HEK293 (cell line): ENCODE results near the gene HECTD4.

Experiments used
- CTCF ChIA-PET: fragments of 350-600 bp; formaldehyde crosslinking; extraction: SDS; loops from one replicate; lab custom pipeline; 2021; ENCODE audit warnings: antibody characterized with exemption; lab: Yijun Ruan, JAX
- POLR2A ChIA-PET: fragments of 300-600 bp; formaldehyde crosslinking; extraction: SDS; loops from one replicate; lab custom pipeline; 2020; ENCODE audit warnings: antibody characterized with exemption, inconsistent platforms; lab: Yijun Ruan, JAX
- H3K27ac ChIP-seq: fragments of 200-500 bp; sonication (Bioruptor generic); 2 replicates; pipeline ENCODE4 v1.5.1; 2014; ENCODE audit warnings: low read depth, low read length, control low read depth, inconsistent platforms; ENCODE audit errors: extremely low read depth
- H3K36me3 ChIP-seq, 2 experiments: fragments of 200-500 bp in 1 of 2; sonication (Bioruptor generic) in 1 of 2; 1 replicate in 1 of 2; 2 replicates in 1 of 2; pipeline ENCODE4 v1.5.1; 2014 to 2017; ENCODE audit warnings: inconsistent platforms in 2 of 2, low read length in 2 of 2; ENCODE audit not compliant: control insufficient read depth in 2 of 2, insufficient read depth in 1 of 2
- H3K4me1 ChIP-seq: fragments of 200-500 bp; sonication (Bioruptor generic); 2 replicates; pipeline ENCODE4 v1.5.1; 2014; ENCODE audit warnings: mild to moderate bottlenecking, low read length, inconsistent platforms; ENCODE audit not compliant: control insufficient read depth, insufficient read depth
- H3K4me3 ChIP-seq: 2 replicates; pipeline ENCODE4 v1.5.1; 2011; ENCODE audit warnings: low read depth, mild to moderate bottlenecking, control low read depth, low read length, moderate library complexity
- H3K9me3 ChIP-seq: fragments of 200-500 bp; sonication (Bioruptor generic); 2 replicates; pipeline ENCODE4 v1.5.1; 2014; ENCODE audit warnings: low read depth, low read length, inconsistent platforms; ENCODE audit not compliant: control insufficient read depth, insufficient read depth
- EGR2 ChIP-seq: fragments of 450-650 bp; formaldehyde crosslinking; IDR thresholded peaks from 2 replicates; pipeline ENCODE4 v1.5.1; 2016; ENCODE audit warnings: low read depth, missing biosample characterization, missing genetic modification characterization
- GLIS1 ChIP-seq: fragments of 450-650 bp; formaldehyde crosslinking; IDR thresholded peaks from 2 replicates; pipeline ENCODE4 v1.5.1; 2016; ENCODE audit warnings: missing biosample characterization, missing genetic modification characterization
- GLIS2 ChIP-seq: fragments of 450-650 bp; formaldehyde crosslinking; IDR thresholded peaks from 2 replicates; pipeline ENCODE4 v1.5.1; 2016; ENCODE audit warnings: missing biosample characterization, missing genetic modification characterization
- HOXA7 ChIP-seq: sonication (generic); formaldehyde crosslinking; IDR thresholded peaks from 2 replicates; pipeline ENCODE4 v1.8.1; 2022; ENCODE audit warnings: missing genetic modification reagents, borderline replicate concordance
- MEIS1 ChIP-seq: sonication (generic); formaldehyde crosslinking; IDR thresholded peaks from 2 replicates; pipeline ENCODE4 v1.8.1; 2022; ENCODE audit warnings: missing genetic modification reagents, mild to moderate bottlenecking, borderline replicate concordance
- MYNN ChIP-seq: fragments of 450-650 bp; formaldehyde crosslinking; IDR thresholded peaks from 2 replicates; pipeline ENCODE4 v1.5.1; 2016; ENCODE audit warnings: missing biosample characterization, missing genetic modification characterization, borderline replicate concordance
- TRIM28 ChIP-seq: IDR thresholded peaks from 2 replicates; pipeline ENCODE4 v1.6.1; 2011; ENCODE audit warnings: low read length, control low read depth, borderline replicate concordance
- ZBTB1 ChIP-seq: fragments of 450-650 bp; formaldehyde crosslinking; IDR thresholded peaks from 2 replicates; pipeline ENCODE4 v1.5.1; 2016; ENCODE audit warnings: missing biosample characterization, missing genetic modification characterization
- ZBTB20 ChIP-seq: fragments of 450-650 bp; formaldehyde crosslinking; IDR thresholded peaks from 2 replicates; pipeline ENCODE4 v1.5.1; 2016; ENCODE audit warnings: missing biosample characterization, missing genetic modification characterization
- ZBTB48 ChIP-seq: fragments of 450-650 bp; formaldehyde crosslinking; IDR thresholded peaks from 2 replicates; pipeline ENCODE4 v1.5.1; 2016; ENCODE audit warnings: missing biosample characterization, missing genetic modification characterization
- ZFHX2 ChIP-seq: fragments of 450-650 bp; formaldehyde crosslinking; conservative IDR thresholded peaks from 2 replicates; pipeline ENCODE4 v1.5.1; 2016; ENCODE audit warnings: missing biosample characterization, missing genetic modification characterization
- ZNF2 ChIP-seq: fragments of 450-650 bp; formaldehyde crosslinking; IDR thresholded peaks from 2 replicates; pipeline ENCODE4 v1.5.1; 2016; ENCODE audit warnings: missing biosample characterization, missing genetic modification characterization
- ZNF248 ChIP-seq: fragments of 450-650 bp; formaldehyde crosslinking; IDR thresholded peaks from 2 replicates; pipeline ENCODE4 v1.5.1; 2017; ENCODE audit warnings: missing biosample characterization, missing genetic modification characterization
- ZNF324 ChIP-seq: fragments of 450-650 bp; formaldehyde crosslinking; IDR thresholded peaks from 2 replicates; pipeline ENCODE4 v1.5.1; 2016; ENCODE audit warnings: missing biosample characterization, missing genetic modification characterization
- ZNF335 ChIP-seq: fragments of 450-650 bp; formaldehyde crosslinking; conservative IDR thresholded peaks from 2 replicates; pipeline ENCODE4 v1.5.1; 2016; ENCODE audit warnings: missing biosample characterization, missing genetic modification characterization
- ZNF366 ChIP-seq: fragments of 450-650 bp; formaldehyde crosslinking; conservative IDR thresholded peaks from 2 replicates; pipeline ENCODE4 v1.5.1; 2016; ENCODE audit warnings: missing biosample characterization, missing genetic modification characterization
- ZNF416 ChIP-seq: fragments of 450-650 bp; formaldehyde crosslinking; IDR thresholded peaks from 2 replicates; pipeline ENCODE4 v1.5.1; 2016; ENCODE audit warnings: missing biosample characterization, missing genetic modification characterization
- ZNF501 ChIP-seq: fragments of 450-650 bp; formaldehyde crosslinking; IDR thresholded peaks from 2 replicates; pipeline ENCODE4 v1.5.1; 2016; ENCODE audit warnings: missing biosample characterization, missing genetic modification characterization
- ZNF571 ChIP-seq: fragments of 450-650 bp; formaldehyde crosslinking; IDR thresholded peaks from 2 replicates; pipeline ENCODE4 v1.5.0; 2017; ENCODE audit warnings: missing biosample characterization, missing genetic modification characterization
- ZNF596 ChIP-seq: fragments of 450-650 bp; IDR thresholded peaks from 2 replicates; pipeline ENCODE4 v1.5.0; 2018; ENCODE audit warnings: missing biosample characterization, mild to moderate bottlenecking, missing genetic modification characterization, moderate library complexity
- ZNF629 ChIP-seq: fragments of 450-650 bp; formaldehyde crosslinking; IDR thresholded peaks from 2 replicates; pipeline ENCODE4 v1.5.1; 2017; ENCODE audit warnings: missing biosample characterization, missing genetic modification characterization
- ZNF701 ChIP-seq: fragments of 450-650 bp; formaldehyde crosslinking; IDR thresholded peaks from 2 replicates; pipeline ENCODE4 v1.5.1; 2016; ENCODE audit warnings: missing biosample characterization, missing genetic modification characterization
- ZNF785 ChIP-seq: fragments of 450-650 bp; formaldehyde crosslinking; IDR thresholded peaks from 2 replicates; pipeline ENCODE4 v1.5.1; 2016; ENCODE audit warnings: missing biosample characterization, missing genetic modification characterization
- TF ChIP-seq, protein P1 (sequence below): fragments of 450-650 bp; IDR thresholded peaks from 2 replicates; pipeline ENCODE4 v1.5.1; 2018; ENCODE audit warnings: missing biosample characterization, mild to moderate bottlenecking, missing genetic modification characterization
- TF ChIP-seq, protein P2 (sequence below): fragments of 450-650 bp; formaldehyde crosslinking; IDR thresholded peaks from 2 replicates; pipeline ENCODE4 v1.5.1; 2016; ENCODE audit warnings: missing biosample characterization, missing genetic modification characterization
- TF ChIP-seq, protein P3 (sequence below): fragments of 450-650 bp; formaldehyde crosslinking; IDR thresholded peaks from 2 replicates; pipeline ENCODE4 v1.5.1; 2016; ENCODE audit warnings: missing biosample characterization, missing genetic modification characterization
- TF ChIP-seq, protein P4 (sequence below): fragments of 450-650 bp; formaldehyde crosslinking; IDR thresholded peaks from 2 replicates; pipeline ENCODE4 v1.5.1; 2016; ENCODE audit warnings: missing biosample characterization, missing genetic modification characterization

The HECTD4 gene

GRCh38 chr12:112122823-112123690 lies 259.2 kb downstream of the HECTD4 start (continued):
- TF ChIP-seq EGR2 (tag by site-specific recombination): peak; percentile 63
- TF ChIP-seq MEIS1 (CRISPR knock-in tag): no peak
- TF ChIP-seq, protein P1, sequence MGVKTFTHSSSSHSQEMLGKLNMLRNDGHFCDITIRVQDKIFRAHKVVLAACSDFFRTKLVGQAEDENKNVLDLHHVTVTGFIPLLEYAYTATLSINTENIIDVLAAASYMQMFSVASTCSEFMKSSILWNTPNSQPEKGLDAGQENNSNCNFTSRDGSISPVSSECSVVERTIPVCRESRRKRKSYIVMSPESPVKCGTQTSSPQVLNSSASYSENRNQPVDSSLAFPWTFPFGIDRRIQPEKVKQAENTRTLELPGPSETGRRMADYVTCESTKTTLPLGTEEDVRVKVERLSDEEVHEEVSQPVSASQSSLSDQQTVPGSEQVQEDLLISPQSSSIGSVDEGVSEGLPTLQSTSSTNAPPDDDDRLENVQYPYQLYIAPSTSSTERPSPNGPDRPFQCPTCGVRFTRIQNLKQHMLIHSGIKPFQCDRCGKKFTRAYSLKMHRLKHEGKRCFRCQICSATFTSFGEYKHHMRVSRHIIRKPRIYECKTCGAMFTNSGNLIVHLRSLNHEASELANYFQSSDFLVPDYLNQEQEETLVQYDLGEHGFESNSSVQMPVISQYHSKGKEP (tag by site-specific recombination): peak; percentile 47; the same call in 1 of the 2 replicates
- peak; percentile 56 for TF ChIP-seq ZNF629 (tag by site-specific recombination)
- TF ChIP-seq ZNF701: no peak
- TF ChIP-seq, protein P2, sequence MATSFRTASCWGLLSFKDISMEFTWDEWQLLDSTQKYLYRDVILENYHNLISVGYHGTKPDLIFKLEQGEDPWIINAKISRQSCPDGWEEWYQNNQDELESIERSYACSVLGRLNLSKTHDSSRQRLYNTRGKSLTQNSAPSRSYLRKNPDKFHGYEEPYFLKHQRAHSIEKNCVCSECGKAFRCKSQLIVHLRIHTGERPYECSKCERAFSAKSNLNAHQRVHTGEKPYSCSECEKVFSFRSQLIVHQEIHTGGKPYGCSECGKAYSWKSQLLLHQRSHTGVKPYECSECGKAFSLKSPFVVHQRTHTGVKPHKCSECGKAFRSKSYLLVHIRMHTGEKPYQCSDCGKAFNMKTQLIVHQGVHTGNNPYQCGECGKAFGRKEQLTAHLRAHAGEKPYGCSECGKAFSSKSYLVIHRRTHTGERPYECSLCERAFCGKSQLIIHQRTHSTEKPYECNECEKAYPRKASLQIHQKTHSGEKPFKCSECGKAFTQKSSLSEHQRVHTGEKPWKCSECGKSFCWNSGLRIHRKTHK (tag by site-specific recombination): no peak
- TF ChIP-seq ZNF248 (tag by site-specific recombination): no peak
- no peak for TF ChIP-seq ZNF596 (tag by site-specific recombination)
- TF ChIP-seq TRIM28: peak; percentile 94
- TF ChIP-seq ZNF416 (tag by site-specific recombination): no peak
- TF ChIP-seq, all 188 proteins: peak for 40

- H3K9me3 ChIP-seq: no peaks in the 10 kb centered on the region
- peaks cover 21% of the 10 kb centered on the region for H3K4me1 ChIP-seq
- H3K36me3 ChIP-seq: peaks cover 0 to 4% of the 10 kb centered on the region in 2 experiments; a peak in 1 of 3 replicates
- peak overlapping the region; percentile 53; the same call in 1 of the 2 replicates for H3K27ac ChIP-seq
- ChIA-PET POLR2A (interaction anchor here (0.7 to 1.3 kb wide), 9 partner anchors 11 to 139 kb away, joined by 3 to 5 read pairs (median 4); no protein-coding TSS in a partner anchor), CTCF (interaction anchor here (0.6 to 1.8 kb wide), 2 partner anchors 13 to 33 kb away, joined by 3 to 7 read pairs; partner anchors contain the start of gene NAA25)
- H3K4me3 ChIP-seq: no peak overlapping the region
- TF ChIP-seq, protein P3, sequence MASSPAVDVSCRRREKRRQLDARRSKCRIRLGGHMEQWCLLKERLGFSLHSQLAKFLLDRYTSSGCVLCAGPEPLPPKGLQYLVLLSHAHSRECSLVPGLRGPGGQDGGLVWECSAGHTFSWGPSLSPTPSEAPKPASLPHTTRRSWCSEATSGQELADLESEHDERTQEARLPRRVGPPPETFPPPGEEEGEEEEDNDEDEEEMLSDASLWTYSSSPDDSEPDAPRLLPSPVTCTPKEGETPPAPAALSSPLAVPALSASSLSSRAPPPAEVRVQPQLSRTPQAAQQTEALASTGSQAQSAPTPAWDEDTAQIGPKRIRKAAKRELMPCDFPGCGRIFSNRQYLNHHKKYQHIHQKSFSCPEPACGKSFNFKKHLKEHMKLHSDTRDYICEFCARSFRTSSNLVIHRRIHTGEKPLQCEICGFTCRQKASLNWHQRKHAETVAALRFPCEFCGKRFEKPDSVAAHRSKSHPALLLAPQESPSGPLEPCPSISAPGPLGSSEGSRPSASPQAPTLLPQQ (tag by site-specific recombination): 0 out of 2 replicates have a peak, but pooled peaks have one; percentile 28
- TF ChIP-seq ZNF501 (tag by site-specific recombination) (0 out of 2 replicates have a peak, but pooled peaks have one; percentile 45), MYNN (no peak), HOXA7 (no peak), ZNF335 (tag by site-specific recombination) (peak; percentile 96), ZBTB48 (tag by site-specific recombination) (peak; percentile 92), ZNF324 (tag by site-specific recombination) (no peak), ZNF2 (tag by site-specific recombination) (no peak), GLIS2 (tag by site-specific recombination) (peak; percentile 5; the same call in 1 of the 2 replicates), ZNF571 (tag by site-specific recombination) (no peak), GLIS1 (tag by site-specific recombination) (peak; percentile 93), ZNF785 (no peak), ZFHX2 (tag by site-specific recombination) (peak; percentile 50; the same call in 1 of the 2 replicates), ZBTB20 (tag by site-specific recombination) (peak; percentile 83), ZNF366 (tag by site-specific recombination) (0 out of 2 replicates have a peak, but pooled peaks have one; percentile 32), ZBTB1 (no peak)
- TF ChIP-seq, protein P2 (tag by site-specific recombination): no peak
- TF ChIP-seq, protein P4, sequence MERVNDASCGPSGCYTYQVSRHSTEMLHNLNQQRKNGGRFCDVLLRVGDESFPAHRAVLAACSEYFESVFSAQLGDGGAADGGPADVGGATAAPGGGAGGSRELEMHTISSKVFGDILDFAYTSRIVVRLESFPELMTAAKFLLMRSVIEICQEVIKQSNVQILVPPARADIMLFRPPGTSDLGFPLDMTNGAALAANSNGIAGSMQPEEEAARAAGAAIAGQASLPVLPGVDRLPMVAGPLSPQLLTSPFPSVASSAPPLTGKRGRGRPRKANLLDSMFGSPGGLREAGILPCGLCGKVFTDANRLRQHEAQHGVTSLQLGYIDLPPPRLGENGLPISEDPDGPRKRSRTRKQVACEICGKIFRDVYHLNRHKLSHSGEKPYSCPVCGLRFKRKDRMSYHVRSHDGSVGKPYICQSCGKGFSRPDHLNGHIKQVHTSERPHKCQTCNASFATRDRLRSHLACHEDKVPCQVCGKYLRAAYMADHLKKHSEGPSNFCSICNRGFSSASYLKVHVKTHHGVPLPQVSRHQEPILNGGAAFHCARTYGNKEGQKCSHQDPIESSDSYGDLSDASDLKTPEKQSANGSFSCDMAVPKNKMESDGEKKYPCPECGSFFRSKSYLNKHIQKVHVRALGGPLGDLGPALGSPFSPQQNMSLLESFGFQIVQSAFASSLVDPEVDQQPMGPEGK (tag by site-specific recombination): no peak
Measured at GRCh38 chr12:112121780-112122565, 260.3 kb downstream of the HECTD4 start.
